ENCODE results near the gene PLCH1. TPM values are rescaled to one million over a fixed set of nuclear protein-coding genes. Genes with fewer than 3 reads are reported as not detected.

Gene PLCH1
- total RNA-seq, 2 donors from 2014 or later = 12.0 to 12.4 TPM

DNA sequence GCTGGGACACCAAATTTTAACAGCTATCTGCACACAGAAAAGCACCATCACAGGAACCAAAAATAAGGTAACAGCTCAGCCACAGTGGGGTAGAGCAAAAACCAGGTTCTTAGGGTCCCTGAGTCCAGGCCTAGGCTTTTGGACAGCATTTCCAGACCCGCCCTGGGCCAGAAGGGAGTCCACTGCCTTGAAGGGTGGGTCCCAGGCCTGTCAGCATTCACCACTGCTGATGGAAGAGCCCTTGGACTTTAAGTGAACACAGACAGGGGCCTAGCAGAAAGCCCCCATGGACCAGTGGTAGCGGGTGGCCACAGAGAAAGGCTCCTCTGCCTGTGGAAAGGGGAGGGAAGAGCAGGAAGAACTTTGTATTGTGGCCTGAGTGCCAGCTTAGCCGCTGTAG is 56.4 kb downstream of the PLCH1 start:
- Histone ChIP-seq H3K27me3 (ENCODE audit: control insufficient read depth, insufficient read depth, low read length, poor library complexity, severe bottlenecking) (no peaks in the 10 kb centered on the region), H3K4me3 (ENCODE audit: low read length) (no peak overlapping the region), H3K4me1 (ENCODE audit: control insufficient read depth, insufficient read depth, low read length) (no peaks in the 10 kb centered on the region), H3K9ac (ENCODE audit: extremely low read depth, low read length, poor library complexity, severe bottlenecking) (no peak overlapping the region), H3K27ac (ENCODE audit: low read depth, low read length) (no peak overlapping the region), H3K36me3 (ENCODE audit: control insufficient read depth, insufficient read depth, low read length) (no peaks in the 10 kb centered on the region), H3K9me3 (ENCODE audit: control insufficient read depth, low read length) (no peaks in the 10 kb centered on the region)
- no peaks in the 10 kb centered on the region for H3K9me3 Mint-ChIP-seq
- no peaks in the 10 kb centered on the region for H3K27me3 Mint-ChIP-seq (ENCODE audit: insufficient read depth)
- no peak overlapping the region for H3K4me3 Mint-ChIP-seq
- no peaks in the 10 kb centered on the region for H3K4me1 Mint-ChIP-seq
- no peak overlapping the region for H3K27ac Mint-ChIP-seq
- no peak for DNase-seq
- WGBS, 2 experiments (ENCODE audit: insufficient coverage in 1 of 2, insufficient read length in 1 of 2) = 93 to 100% methylated on average over 3 of the region's 3 CpGs
- H3K36me3 Mint-ChIP-seq (ENCODE audit: low read depth) = no peaks in the 10 kb centered on the region
- TF ChIP-seq CTCF (conservative IDR thresholded peaks at IDR 0.05) = no peak

DNA sequence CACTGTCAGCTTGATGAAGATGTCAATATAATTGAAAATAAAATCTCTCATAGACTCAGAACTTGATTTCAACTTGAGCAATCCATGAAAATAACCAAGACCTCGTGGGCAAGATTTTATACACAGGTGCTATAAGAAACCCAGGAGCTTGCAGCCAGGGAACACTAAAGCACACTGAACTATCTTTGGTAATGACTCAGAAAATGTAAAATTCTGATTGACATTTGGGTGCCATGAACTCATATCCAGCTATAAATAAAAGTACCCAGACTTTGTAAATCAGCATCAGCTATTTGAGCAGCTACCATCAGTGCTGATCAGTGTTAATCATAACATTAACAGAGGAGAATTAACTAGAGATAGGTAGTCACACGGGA is 61.5 kb downstream of the PLCH1 start:
- peaks cover 10% of the 10 kb centered on the region for H3K4me1 Mint-ChIP-seq
- Histone ChIP-seq H3K36me3 (ENCODE audit: control insufficient read depth, insufficient read depth, low read length) (no peaks in the 10 kb centered on the region), H3K4me3 (ENCODE audit: low read length) (no peak overlapping the region), H3K27ac (ENCODE audit: low read depth, low read length) (no peak overlapping the region), H3K27me3 (ENCODE audit: control insufficient read depth, insufficient read depth, low read length, poor library complexity, severe bottlenecking) (no peaks in the 10 kb centered on the region), H3K4me1 (ENCODE audit: control insufficient read depth, insufficient read depth, low read length) (peaks cover 7% of the 10 kb centered on the region), H3K9ac (ENCODE audit: extremely low read depth, low read length, poor library complexity, severe bottlenecking) (no peak overlapping the region), H3K9me3 (ENCODE audit: control insufficient read depth, low read length) (no peaks in the 10 kb centered on the region)
- H3K36me3 Mint-ChIP-seq (ENCODE audit: low read depth) = no peaks in the 10 kb centered on the region
- TF ChIP-seq CTCF (conservative IDR thresholded peaks at IDR 0.05) = no peak
- H3K27me3 Mint-ChIP-seq (ENCODE audit: insufficient read depth) = no peaks in the 10 kb centered on the region
- no peaks in the 10 kb centered on the region for H3K9me3 Mint-ChIP-seq
- no peak overlapping the region for H3K4me3 Mint-ChIP-seq
- no peak overlapping the region for H3K27ac Mint-ChIP-seq
- 87 to 100% methylated on average over 1 to 2 of the region's 2 CpGs for WGBS, 2 experiments (ENCODE audit: insufficient coverage in 1 of 2, insufficient read length in 1 of 2)
- DNase-seq = no peak

- Mint-ChIP-seq H3K36me3 (ENCODE audit: low read depth) (no peaks in the 10 kb centered on the region), H3K27me3 (ENCODE audit: insufficient read depth) (peaks cover 6% of the 10 kb centered on the region)
Observed at GRCh38 chr3:155682426-155683343, 62.2 kb downstream of the PLCH1 start.

More at GRCh38 chr3:155682426-155683343, 62.2 kb downstream of the PLCH1 start:
- WGBS, 2 experiments (ENCODE audit: insufficient coverage in 1 of 2, insufficient read length in 1 of 2) = 97 to 100% methylated on average over 2 to 3 of the region's 3 CpGs
- no peak for TF ChIP-seq CTCF (conservative IDR thresholded peaks at IDR 0.05)
- H3K4me1 Mint-ChIP-seq = peaks cover 10% of the 10 kb centered on the region
- no peaks in the 10 kb centered on the region for H3K27me3 ChIP-seq (ENCODE audit: control insufficient read depth, insufficient read depth, low read length, poor library complexity, severe bottlenecking)
- no peak overlapping the region for H3K4me3 ChIP-seq (ENCODE audit: low read length)
- no peak overlapping the region for H3K4me3 Mint-ChIP-seq
- H3K27ac ChIP-seq (ENCODE audit: low read depth, low read length) = no peak overlapping the region
- H3K9me3 Mint-ChIP-seq = no peaks in the 10 kb centered on the region
- H3K9ac ChIP-seq (ENCODE audit: extremely low read depth, low read length, poor library complexity, severe bottlenecking) = no peak overlapping the region
- no peak for DNase-seq
- no peaks in the 10 kb centered on the region for H3K36me3 ChIP-seq (ENCODE audit: control insufficient read depth, insufficient read depth, low read length)
- no peaks in the 10 kb centered on the region for H3K9me3 ChIP-seq (ENCODE audit: control insufficient read depth, low read length)
- H3K27ac Mint-ChIP-seq = no peak overlapping the region
- peaks cover 7% of the 10 kb centered on the region for H3K4me1 ChIP-seq (ENCODE audit: control insufficient read depth, insufficient read depth, low read length)
